HEK293 (cell line): Measurements from ENCODE around the gene DICER1.

ENCODE experiments used
- CTCF ChIA-PET: fragments of 350-600 bp; formaldehyde crosslinking; extraction: SDS; loops from one replicate; lab custom pipeline; 2021; ENCODE audit warnings: antibody characterized with exemption; lab: Yijun Ruan, JAX
- POLR2A ChIA-PET: fragments of 300-600 bp; formaldehyde crosslinking; extraction: SDS; loops from one replicate; lab custom pipeline; 2020; ENCODE audit warnings: antibody characterized with exemption, inconsistent platforms; lab: Yijun Ruan, JAX
- H3K27ac ChIP-seq: fragments of 200-500 bp; sonication (Bioruptor generic); 2 replicates; pipeline ENCODE4 v1.5.1; 2014; ENCODE audit warnings: low read depth, low read length, control low read depth, inconsistent platforms; ENCODE audit errors: extremely low read depth
- H3K36me3 ChIP-seq, 2 experiments: fragments of 200-500 bp in 1 of 2; sonication (Bioruptor generic) in 1 of 2; 1 replicate in 1 of 2; 2 replicates in 1 of 2; pipeline ENCODE4 v1.5.1; 2014 to 2017; ENCODE audit warnings: inconsistent platforms in 2 of 2, low read length in 2 of 2; ENCODE audit not compliant: control insufficient read depth in 2 of 2, insufficient read depth in 1 of 2
- H3K4me1 ChIP-seq: fragments of 200-500 bp; sonication (Bioruptor generic); 2 replicates; pipeline ENCODE4 v1.5.1; 2014; ENCODE audit warnings: mild to moderate bottlenecking, low read length, inconsistent platforms; ENCODE audit not compliant: control insufficient read depth, insufficient read depth
- H3K4me3 ChIP-seq: 2 replicates; pipeline ENCODE4 v1.5.1; 2011; ENCODE audit warnings: low read depth, mild to moderate bottlenecking, control low read depth, low read length, moderate library complexity
- H3K9me3 ChIP-seq: fragments of 200-500 bp; sonication (Bioruptor generic); 2 replicates; pipeline ENCODE4 v1.5.1; 2014; ENCODE audit warnings: low read depth, low read length, inconsistent platforms; ENCODE audit not compliant: control insufficient read depth, insufficient read depth
- BCL11A ChIP-seq: fragments of 450-650 bp; formaldehyde crosslinking; IDR thresholded peaks from 2 replicates; pipeline ENCODE4 v1.5.1; 2016; ENCODE audit warnings: low read depth, missing biosample characterization, missing genetic modification characterization
- KLF10 ChIP-seq: fragments of 450-650 bp; IDR thresholded peaks from 2 replicates; pipeline ENCODE4 v1.5.1; 2018; ENCODE audit warnings: missing biosample characterization, mild to moderate bottlenecking, missing genetic modification characterization
- PRDM10 ChIP-seq: fragments of 450-650 bp; formaldehyde crosslinking; IDR thresholded peaks from 2 replicates; pipeline ENCODE4 v1.5.1; 2016; ENCODE audit warnings: missing biosample characterization, missing genetic modification characterization
- SCRT1 ChIP-seq: fragments of 450-650 bp; formaldehyde crosslinking; IDR thresholded peaks from 2 replicates; pipeline ENCODE4 v1.5.1; 2016; ENCODE audit warnings: missing biosample characterization, missing genetic modification characterization, borderline replicate concordance
- SP2 ChIP-seq: fragments of 450-650 bp; formaldehyde crosslinking; IDR thresholded peaks from 2 replicates; pipeline ENCODE4 v1.5.1; 2016; ENCODE audit warnings: missing biosample characterization, missing genetic modification characterization
- SP3 ChIP-seq: fragments of 450-650 bp; formaldehyde crosslinking; IDR thresholded peaks from 2 replicates; pipeline ENCODE4 v1.5.1; 2016; ENCODE audit warnings: missing biosample characterization, missing genetic modification characterization
- SP7 ChIP-seq: fragments of 450-650 bp; formaldehyde crosslinking; IDR thresholded peaks from 2 replicates; pipeline ENCODE4 v1.5.1; 2016; ENCODE audit warnings: missing biosample characterization, missing genetic modification characterization
- WT1 ChIP-seq: fragments of 450-650 bp; formaldehyde crosslinking; IDR thresholded peaks from 2 replicates; pipeline ENCODE4 v1.5.1; 2016; ENCODE audit warnings: missing biosample characterization, missing genetic modification characterization
- ZEB2 ChIP-seq: fragments of 450-650 bp; formaldehyde crosslinking; IDR thresholded peaks from 2 replicates; pipeline ENCODE4 v1.5.1; 2016; ENCODE audit warnings: missing biosample characterization, missing genetic modification characterization
- ZFHX2 ChIP-seq: fragments of 450-650 bp; formaldehyde crosslinking; conservative IDR thresholded peaks from 2 replicates; pipeline ENCODE4 v1.5.1; 2016; ENCODE audit warnings: missing biosample characterization, missing genetic modification characterization
- ZIC2 ChIP-seq: fragments of 450-650 bp; formaldehyde crosslinking; IDR thresholded peaks from 2 replicates; pipeline ENCODE4 v1.5.1; 2016; ENCODE audit warnings: missing biosample characterization, missing genetic modification characterization
- ZNF140 ChIP-seq: fragments of 450-650 bp; formaldehyde crosslinking; IDR thresholded peaks from 2 replicates; pipeline ENCODE4 v1.5.1; 2016; ENCODE audit warnings: missing biosample characterization, missing genetic modification characterization
- ZNF148 ChIP-seq: fragments of 450-650 bp; formaldehyde crosslinking; IDR thresholded peaks from 2 replicates; pipeline ENCODE4 v1.5.0; 2017; ENCODE audit warnings: missing biosample characterization, missing genetic modification characterization, borderline replicate concordance
- ZNF433 ChIP-seq: fragments of 450-650 bp; formaldehyde crosslinking; IDR thresholded peaks from 2 replicates; pipeline ENCODE4 v1.5.1; 2016; ENCODE audit warnings: missing biosample characterization, missing genetic modification characterization, low read depth
- ZNF530 ChIP-seq: fragments of 450-650 bp; formaldehyde crosslinking; IDR thresholded peaks from 2 replicates; pipeline ENCODE4 v1.5.1; 2016; ENCODE audit warnings: low read depth, missing biosample characterization, missing genetic modification characterization
- ZNF548 ChIP-seq: fragments of 450-650 bp; formaldehyde crosslinking; IDR thresholded peaks from 2 replicates; pipeline ENCODE4 v1.5.1; 2016; ENCODE audit warnings: missing biosample characterization, missing genetic modification characterization
- ZNF555 ChIP-seq: fragments of 450-650 bp; formaldehyde crosslinking; conservative IDR thresholded peaks from 2 replicates; pipeline ENCODE4 v1.5.1; 2017; ENCODE audit warnings: missing biosample characterization, mild to moderate bottlenecking, missing genetic modification characterization, inconsistent platforms
- ZNF629 ChIP-seq: fragments of 450-650 bp; formaldehyde crosslinking; IDR thresholded peaks from 2 replicates; pipeline ENCODE4 v1.5.1; 2017; ENCODE audit warnings: missing biosample characterization, missing genetic modification characterization
- ZNF704 ChIP-seq: fragments of 450-650 bp; formaldehyde crosslinking; IDR thresholded peaks from 2 replicates; pipeline ENCODE4 v1.5.1; 2016; ENCODE audit warnings: missing biosample characterization, missing genetic modification characterization
- TF ChIP-seq, protein P1 (sequence below): fragments of 450-650 bp; IDR thresholded peaks from 2 replicates; pipeline ENCODE4 v1.5.1; 2018; ENCODE audit warnings: missing biosample characterization, mild to moderate bottlenecking, missing genetic modification characterization
- TF ChIP-seq, protein P2 (sequence below): fragments of 450-650 bp; formaldehyde crosslinking; IDR thresholded peaks from 2 replicates; pipeline ENCODE4 v1.5.1; 2016; ENCODE audit warnings: missing biosample characterization, missing genetic modification characterization

DICER1 gene

DNA sequence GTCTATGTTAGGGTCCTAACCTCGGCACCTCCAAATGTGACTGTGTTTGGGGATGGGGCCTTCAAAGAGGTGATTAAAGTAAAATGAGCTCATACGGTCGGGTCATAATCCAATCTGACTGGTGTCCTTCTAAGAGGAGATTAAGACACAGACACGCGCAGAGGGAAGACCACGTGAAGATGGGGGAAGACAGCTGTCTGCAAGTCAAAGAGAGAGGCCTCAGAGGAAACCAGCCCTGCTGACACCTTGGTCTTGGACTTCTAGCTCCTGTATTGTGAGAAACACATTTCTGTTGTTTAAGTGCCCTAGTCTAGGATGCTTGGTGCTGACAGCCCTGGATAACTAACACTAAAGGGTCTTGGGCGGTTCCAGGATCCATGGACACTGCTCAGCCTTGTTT lies 109.6 kb downstream of the DICER1 start:
- ChIA-PET POLR2A (no interaction called here), CTCF (no interaction called here)
- Histone ChIP-seq H3K36me3 (no peaks in the 10 kb centered on the region), H3K4me1 (peaks cover 7% of the 10 kb centered on the region), H3K4me3 (no peak overlapping the region), H3K27ac (no peak overlapping the region), H3K9me3 (no peaks in the 10 kb centered on the region)
- TF ChIP-seq ZNF433 (tag by site-specific recombination): no peak
- peak; percentile 95 for TF ChIP-seq ZNF548 (tag by site-specific recombination)
- TF ChIP-seq SP3 (tag by site-specific recombination): no peak
- no peak for TF ChIP-seq ZNF704

- H3K4me1 ChIP-seq: peaks cover 7% of the 10 kb centered on the region
- H3K36me3 ChIP-seq: no peaks in the 10 kb centered on the region
- H3K27ac ChIP-seq: peak overlapping the region; percentile 53
- ChIA-PET CTCF (no interaction called here), POLR2A (no interaction called here)
- no peak overlapping the region for H3K4me3 ChIP-seq
- no peaks in the 10 kb centered on the region for H3K9me3 ChIP-seq
- TF ChIP-seq ZNF555 (tag by site-specific recombination) (no peak), SP7 (tag by site-specific recombination) (peak; percentile 85), ZNF548 (tag by site-specific recombination) (no peak), KLF10 (no peak; the same call in none of the 2 replicates), ZIC2 (tag by site-specific recombination) (peak; percentile 48), ZNF148 (tag by site-specific recombination) (no peak), ZEB2 (tag by site-specific recombination) (peak; percentile 74), SCRT1 (peak; percentile 39; the same call in 1 of the 2 replicates), ZNF140 (no peak), BCL11A (peak; percentile 60; the same call in 1 of the 2 replicates), ZNF629 (tag by site-specific recombination) (peak; percentile 88), WT1 (tag by site-specific recombination) (peak; percentile 50; the same call in 1 of the 2 replicates), ZFHX2 (tag by site-specific recombination) (peak; percentile 33), SP2 (tag by site-specific recombination) (no peak), ZNF530 (tag by site-specific recombination) (no peak), PRDM10 (tag by site-specific recombination) (0 out of 2 replicates have a peak, but pooled peaks have one; percentile 16)
- TF ChIP-seq, protein P1, sequence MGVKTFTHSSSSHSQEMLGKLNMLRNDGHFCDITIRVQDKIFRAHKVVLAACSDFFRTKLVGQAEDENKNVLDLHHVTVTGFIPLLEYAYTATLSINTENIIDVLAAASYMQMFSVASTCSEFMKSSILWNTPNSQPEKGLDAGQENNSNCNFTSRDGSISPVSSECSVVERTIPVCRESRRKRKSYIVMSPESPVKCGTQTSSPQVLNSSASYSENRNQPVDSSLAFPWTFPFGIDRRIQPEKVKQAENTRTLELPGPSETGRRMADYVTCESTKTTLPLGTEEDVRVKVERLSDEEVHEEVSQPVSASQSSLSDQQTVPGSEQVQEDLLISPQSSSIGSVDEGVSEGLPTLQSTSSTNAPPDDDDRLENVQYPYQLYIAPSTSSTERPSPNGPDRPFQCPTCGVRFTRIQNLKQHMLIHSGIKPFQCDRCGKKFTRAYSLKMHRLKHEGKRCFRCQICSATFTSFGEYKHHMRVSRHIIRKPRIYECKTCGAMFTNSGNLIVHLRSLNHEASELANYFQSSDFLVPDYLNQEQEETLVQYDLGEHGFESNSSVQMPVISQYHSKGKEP (tag by site-specific recombination): 0 out of 2 replicates have a peak, but pooled peaks have one; percentile 35
- TF ChIP-seq, protein P2, sequence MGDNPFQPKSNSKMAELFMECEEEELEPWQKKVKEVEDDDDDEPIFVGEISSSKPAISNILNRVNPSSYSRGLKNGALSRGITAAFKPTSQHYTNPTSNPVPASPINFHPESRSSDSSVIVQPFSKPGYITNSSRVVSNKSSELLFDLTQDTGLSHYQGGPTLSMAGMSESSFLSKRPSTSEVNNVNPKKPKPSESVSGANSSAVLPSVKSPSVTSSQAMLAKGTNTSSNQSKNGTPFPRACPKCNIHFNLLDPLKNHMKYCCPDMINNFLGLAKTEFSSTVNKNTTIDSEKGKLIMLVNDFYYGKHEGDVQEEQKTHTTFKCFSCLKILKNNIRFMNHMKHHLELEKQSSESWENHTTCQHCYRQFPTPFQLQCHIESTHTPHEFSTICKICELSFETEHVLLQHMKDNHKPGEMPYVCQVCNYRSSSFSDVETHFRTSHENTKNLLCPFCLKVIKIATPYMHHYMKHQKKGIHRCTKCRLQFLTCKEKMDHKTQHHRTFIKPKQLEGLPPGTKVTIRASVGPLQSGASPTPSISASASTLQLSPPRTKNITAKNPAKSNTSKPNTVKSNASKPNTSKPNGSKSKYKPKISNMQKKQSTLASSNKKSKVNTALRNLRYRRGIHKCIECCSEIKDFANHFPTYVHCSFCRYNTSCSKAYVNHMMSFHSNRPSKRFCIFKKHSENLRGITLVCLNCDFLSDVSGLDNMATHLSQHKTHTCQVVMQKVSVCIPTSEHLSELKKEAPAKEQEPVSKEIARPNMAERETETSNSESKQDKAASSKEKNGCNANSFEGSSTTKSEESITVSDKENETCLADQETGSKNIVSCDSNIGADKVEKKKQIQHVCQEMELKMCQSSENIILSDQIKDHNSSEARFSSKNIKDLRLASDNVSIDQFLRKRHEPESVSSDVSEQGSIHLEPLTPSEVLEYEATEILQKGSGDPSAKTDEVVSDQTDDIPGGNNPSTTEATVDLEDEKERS (tag by site-specific recombination): no peak
Measured at GRCh38 chr14:95046711-95047681, 110.3 kb downstream of the DICER1 start.
